ENCODE measurements around the gene SULT1C3. TPM values are rescaled to one million over a fixed set of nuclear protein-coding genes. Genes with fewer than 3 reads are reported as not detected.

SULT1C3 gene
- total and polyA plus RNA-seq, 2 of the 13 experiments (the other 11 are each of a cell fraction or from before 2014, with no cell fraction given): not detected

DNA sequence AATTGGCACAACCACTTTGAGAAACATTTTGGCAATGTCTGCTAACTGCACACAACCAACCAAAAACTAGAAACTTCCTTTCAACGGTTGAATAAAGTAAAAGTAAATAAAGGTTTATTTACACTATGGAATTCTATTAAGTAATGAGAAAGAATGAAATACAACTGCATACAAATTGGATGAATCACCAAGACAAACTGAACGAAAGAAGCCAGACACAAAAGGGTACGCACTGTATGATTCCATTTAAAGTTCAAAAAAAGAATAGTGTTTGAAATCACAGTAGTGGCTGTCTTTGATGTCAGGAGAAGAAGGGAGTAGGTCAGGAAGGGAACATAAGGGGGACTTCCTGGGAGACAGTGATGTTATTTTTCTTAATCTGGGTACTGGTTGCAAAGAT, 46.5 kb upstream of the SULT1C3 start (continued):
- TF ChIP-seq, protein P1, sequence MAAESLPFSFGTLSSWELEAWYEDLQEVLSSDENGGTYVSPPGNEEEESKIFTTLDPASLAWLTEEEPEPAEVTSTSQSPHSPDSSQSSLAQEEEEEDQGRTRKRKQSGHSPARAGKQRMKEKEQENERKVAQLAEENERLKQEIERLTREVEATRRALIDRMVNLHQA (CRISPR knock-in tag; IDR thresholded peaks at IDR 0.05): no peak
- TF ChIP-seq BCL3 (CRISPR knock-in tag; IDR thresholded peaks at IDR 0.05): no peak
- TF ChIP-seq SIX1 (CRISPR knock-in tag; IDR thresholded peaks at IDR 0.05; ENCODE audit: borderline replicate concordance): no peak
- TF ChIP-seq MEIS2 (CRISPR knock-in tag; IDR thresholded peaks at IDR 0.05): no peak
- no peak for TF ChIP-seq NFE2L1 (CRISPR knock-in tag; IDR thresholded peaks at IDR 0.05; ENCODE audit: borderline replicate concordance)
- TF ChIP-seq FOSL2 (CRISPR knock-in tag; IDR thresholded peaks at IDR 0.05): peak; percentile 22; the same call in 1 of the 2 replicates
- TF ChIP-seq HES4 (CRISPR knock-in tag; IDR thresholded peaks at IDR 0.05; ENCODE audit: borderline replicate concordance): no peak
- no peak for TF ChIP-seq ZNF660 (CRISPR knock-in tag; IDR thresholded peaks at IDR 0.05; ENCODE audit: borderline replicate concordance, low read depth)
- TF ChIP-seq ZZZ3 (CRISPR knock-in tag; IDR thresholded peaks at IDR 0.05; ENCODE audit: borderline replicate concordance): no peak
- TF ChIP-seq, protein P2, sequence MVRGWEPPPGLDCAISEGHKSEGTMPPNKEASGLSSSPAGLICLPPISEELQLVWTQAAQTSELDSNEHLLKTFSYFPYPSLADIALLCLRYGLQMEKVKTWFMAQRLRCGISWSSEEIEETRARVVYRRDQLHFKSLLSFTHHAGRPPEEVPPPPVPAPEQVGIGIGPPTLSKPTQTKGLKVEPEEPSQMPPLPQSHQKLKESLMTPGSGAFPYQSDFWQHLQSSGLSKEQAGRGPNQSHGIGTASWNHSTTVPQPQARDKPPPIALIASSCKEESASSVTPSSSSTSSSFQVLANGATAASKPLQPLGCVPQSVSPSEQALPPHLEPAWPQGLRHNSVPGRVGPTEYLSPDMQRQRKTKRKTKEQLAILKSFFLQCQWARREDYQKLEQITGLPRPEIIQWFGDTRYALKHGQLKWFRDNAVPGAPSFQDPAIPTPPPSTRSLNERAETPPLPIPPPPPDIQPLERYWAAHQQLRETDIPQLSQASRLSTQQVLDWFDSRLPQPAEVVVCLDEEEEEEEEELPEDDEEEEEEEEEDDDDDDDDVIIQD (CRISPR knock-in tag; IDR thresholded peaks at IDR 0.05; ENCODE audit: low read depth): no peak
- TF ChIP-seq MXD4 (CRISPR knock-in tag; IDR thresholded peaks at IDR 0.05): no peak
- TF ChIP-seq DNMT1 (CRISPR knock-in tag; IDR thresholded peaks at IDR 0.05): no peak
- no peak for TF ChIP-seq ZNF580 (CRISPR knock-in tag; IDR thresholded peaks at IDR 0.05; ENCODE audit: borderline replicate concordance, low read depth)
- TF ChIP-seq CHCHD3 (CRISPR knock-in tag; IDR thresholded peaks at IDR 0.05): no peak
- no peak for TF ChIP-seq PHF20 (CRISPR knock-in tag; IDR thresholded peaks at IDR 0.05)
- no peak for TF ChIP-seq NFKBIZ (CRISPR knock-in tag; IDR thresholded peaks at IDR 0.05)
- no peak for TF ChIP-seq MBD4 (IDR thresholded peaks at IDR 0.05; ENCODE audit: borderline replicate concordance, low read length)
- TF ChIP-seq TCF7 (IDR thresholded peaks at IDR 0.05; ENCODE audit: low read depth): peak; percentile 59
- TF ChIP-seq ZKSCAN8 (CRISPR knock-in tag; IDR thresholded peaks at IDR 0.05; ENCODE audit: borderline replicate concordance): no peak
- TF ChIP-seq, protein P3, sequence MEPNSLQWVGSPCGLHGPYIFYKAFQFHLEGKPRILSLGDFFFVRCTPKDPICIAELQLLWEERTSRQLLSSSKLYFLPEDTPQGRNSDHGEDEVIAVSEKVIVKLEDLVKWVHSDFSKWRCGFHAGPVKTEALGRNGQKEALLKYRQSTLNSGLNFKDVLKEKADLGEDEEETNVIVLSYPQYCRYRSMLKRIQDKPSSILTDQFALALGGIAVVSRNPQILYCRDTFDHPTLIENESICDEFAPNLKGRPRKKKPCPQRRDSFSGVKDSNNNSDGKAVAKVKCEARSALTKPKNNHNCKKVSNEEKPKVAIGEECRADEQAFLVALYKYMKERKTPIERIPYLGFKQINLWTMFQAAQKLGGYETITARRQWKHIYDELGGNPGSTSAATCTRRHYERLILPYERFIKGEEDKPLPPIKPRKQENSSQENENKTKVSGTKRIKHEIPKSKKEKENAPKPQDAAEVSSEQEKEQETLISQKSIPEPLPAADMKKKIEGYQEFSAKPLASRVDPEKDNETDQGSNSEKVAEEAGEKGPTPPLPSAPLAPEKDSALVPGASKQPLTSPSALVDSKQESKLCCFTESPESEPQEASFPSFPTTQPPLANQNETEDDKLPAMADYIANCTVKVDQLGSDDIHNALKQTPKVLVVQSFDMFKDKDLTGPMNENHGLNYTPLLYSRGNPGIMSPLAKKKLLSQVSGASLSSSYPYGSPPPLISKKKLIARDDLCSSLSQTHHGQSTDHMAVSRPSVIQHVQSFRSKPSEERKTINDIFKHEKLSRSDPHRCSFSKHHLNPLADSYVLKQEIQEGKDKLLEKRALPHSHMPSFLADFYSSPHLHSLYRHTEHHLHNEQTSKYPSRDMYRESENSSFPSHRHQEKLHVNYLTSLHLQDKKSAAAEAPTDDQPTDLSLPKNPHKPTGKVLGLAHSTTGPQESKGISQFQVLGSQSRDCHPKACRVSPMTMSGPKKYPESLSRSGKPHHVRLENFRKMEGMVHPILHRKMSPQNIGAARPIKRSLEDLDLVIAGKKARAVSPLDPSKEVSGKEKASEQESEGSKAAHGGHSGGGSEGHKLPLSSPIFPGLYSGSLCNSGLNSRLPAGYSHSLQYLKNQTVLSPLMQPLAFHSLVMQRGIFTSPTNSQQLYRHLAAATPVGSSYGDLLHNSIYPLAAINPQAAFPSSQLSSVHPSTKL (CRISPR knock-in tag; IDR thresholded peaks at IDR 0.05): peak; percentile 43; the same call in 1 of the 2 replicates
- TF ChIP-seq ERF (CRISPR knock-in tag; IDR thresholded peaks at IDR 0.05): no peak

All from HepG2 (cell line).